Right lung (tissue), 10 donors: ENCODE results near the gene TBL2. TPM values are rescaled to one million over a fixed set of nuclear protein-coding genes. Genes with fewer than 3 reads are reported as not detected.
"Not testable (repeated sequence)": the region's sequence is repeated elsewhere in the genome, so short reads cannot be mapped to it uniquely, and the experiment has no call there.

ENCODE experiments used
- DNase-seq, 2 donors: peaks; one replicate each; pipeline ENCODE4 v3.0.0-alpha.2; 2013
- long read RNA-seq, 8 donors: transcript quantifications; one replicate each; lab custom pipeline, GENCODE V29; 2026
- polyA plus RNA-seq, 5 donors: library from polyadenylated mRNA; unstranded; fragments of 120-200 nt; gene quantifications; one replicate each; pipeline versions ENCODE4 v1.2.1 to v1.2.3, GENCODE V29; 2013; ENCODE audit warnings: inconsistent platforms in 1 of 5, low replicate concordance in 1 of 5; ENCODE audit not compliant: insufficient read length in 5 of 5, insufficient read depth in 1 of 5

Gene TBL2
- polyA plus RNA-seq: 10 to 100 TPM; 36.9 to 41.9 (median 39.6) TPM
- long read RNA-seq, donor 1, full-length matches to known transcripts: 15 of 15 reads
- long read RNA-seq, donor 1, partial matches to known transcripts: 0 of 15 reads
- long read RNA-seq, donor 1, other reads (novel, unspliced or antisense): 0 of 15 reads
- long read RNA-seq, donor 2, full-length matches to known transcripts: 10 of 10 reads
- long read RNA-seq, donor 2, partial matches to known transcripts: 0 of 10 reads
- long read RNA-seq, donor 2, other reads (novel, unspliced or antisense): 0 of 10 reads
- long read RNA-seq, donor 3, full-length matches to known transcripts: 7 of 7 reads
- long read RNA-seq, donor 3, partial matches to known transcripts: 0 of 7 reads
- long read RNA-seq, donor 3, other reads (novel, unspliced or antisense): 0 of 7 reads
- long read RNA-seq, donor 4, full-length matches to known transcripts: 4 of 4 reads
- long read RNA-seq, donor 4, partial matches to known transcripts: 0 of 4 reads
- long read RNA-seq, donor 4, other reads (novel, unspliced or antisense): 0 of 4 reads
- long read RNA-seq, donor 5, full-length matches to known transcripts: 11 of 11 reads
- long read RNA-seq, donor 5, partial matches to known transcripts: 0 of 11 reads
- long read RNA-seq, donor 5, other reads (novel, unspliced or antisense): 0 of 11 reads
- long read RNA-seq, donor 6, full-length matches to known transcripts: 16 of 16 reads
- long read RNA-seq, donor 6, partial matches to known transcripts: 0 of 16 reads
- long read RNA-seq, donor 6, other reads (novel, unspliced or antisense): 0 of 16 reads
- long read RNA-seq, donor 7, full-length matches to known transcripts: 9 of 9 reads
- long read RNA-seq, donor 7, partial matches to known transcripts: 0 of 9 reads
- long read RNA-seq, donor 7, other reads (novel, unspliced or antisense): 0 of 9 reads
- long read RNA-seq, donor 8, full-length matches to known transcripts: 4 of 4 reads
- long read RNA-seq, donor 8, partial matches to known transcripts: 0 of 4 reads
- long read RNA-seq, donor 8, other reads (novel, unspliced or antisense): 0 of 4 reads

GRCh38 chr7:73578342-73579128, at the start of gene TBL2:
TBL2 (minus strand) TSS chr7:73578579; CDS start chr7:73578549, 30 bp downstream.
- peak; percentile 98 for DNase-seq

- no peak for DNase-seq
These were observed 48.4 kb upstream of the TBL2 start for GRCh38 chr7:73626814-73627213.

- DNase-seq: no peak
These were observed 46.9 kb upstream of the TBL2 start for GRCh38 chr7:73625276-73625675.

GRCh38 chr7:73624669-73625001, 46.3 kb upstream of the TBL2 start:
- no peak for DNase-seq

- peak; percentile 46 to 52 for DNase-seq
These were observed 45.7 kb upstream of the TBL2 start, which contains the start of gene MLXIPL for GRCh38 chr7:73623798-73624668. MLXIPL (minus strand) TSS chr7:73624522; CDS start chr7:73624492, 30 bp downstream.

GRCh38 chr7:73622909-73623797, 44.8 kb upstream of the TBL2 start:
- DNase-seq: no peak

- no peak for DNase-seq
These were observed 44.1 kb upstream of the TBL2 start for GRCh38 chr7:73622527-73622908.

GRCh38 chr7:73621168-73622063, 43.0 kb upstream of the TBL2 start:
- DNase-seq: no peak

GRCh38 chr7:73619394-73619793, 41.0 kb upstream of the TBL2 start:
- not testable (repeated sequence) for DNase-seq

GRCh38 chr7:73618538-73618937, 40.2 kb upstream of the TBL2 start:
- DNase-seq: no peak

- not testable (repeated sequence) for DNase-seq
These were observed 39.1 kb upstream of the TBL2 start for GRCh38 chr7:73617520-73617919.

- no peak for DNase-seq
These were observed 37.5 kb upstream of the TBL2 start for GRCh38 chr7:73615886-73616285.

GRCh38 chr7:73614937-73615336, 36.6 kb upstream of the TBL2 start:
- not testable (repeated sequence) for DNase-seq

- no peak for DNase-seq
These were observed 35.8 kb upstream of the TBL2 start for GRCh38 chr7:73613954-73614735.

- no peak for DNase-seq
These were observed 34.4 kb upstream of the TBL2 start for GRCh38 chr7:73612598-73613269.

- DNase-seq: no peak
These were observed 32.7 kb upstream of the TBL2 start for GRCh38 chr7:73611017-73611555.
